Mesothelial cell of epicardium (in vitro differentiated cells): Measurements from ENCODE around the gene FANCL. TPM values are rescaled to one million over a fixed set of nuclear protein-coding genes. Genes with fewer than 3 reads are reported as not detected.
"Not testable (repeated sequence)": the region's sequence is repeated elsewhere in the genome, so short reads cannot be mapped to it uniquely, and the experiment has no call there.

Experiments
- DNase-seq, 2 experiments: peaks; one replicate each; pipeline ENCODE4 v3.0.0; 2021; ENCODE audit warnings: low spot score in 2 of 2; ENCODE audit not compliant: unreplicated experiment in 2 of 2
- H3K27ac Mint-ChIP-seq: 2 replicates; pipeline ENCODE4 v1.8.0; 2021; ENCODE audit warnings: mixed read lengths
- H3K27me3 Mint-ChIP-seq: 2 replicates; pipeline ENCODE4 v1.8.0; 2021; ENCODE audit warnings: low read depth, mixed read lengths
- H3K36me3 Mint-ChIP-seq: 2 replicates; pipeline ENCODE4 v1.8.0; 2021; ENCODE audit warnings: mixed read lengths
- H3K4me1 Mint-ChIP-seq: 2 replicates; pipeline ENCODE4 v1.8.0; 2021; ENCODE audit warnings: mixed read lengths
- H3K4me3 Mint-ChIP-seq: 2 replicates; pipeline ENCODE4 v1.8.0; 2021; ENCODE audit warnings: mild to moderate bottlenecking, moderate library complexity, mixed read lengths
- H3K9me3 Mint-ChIP-seq: 2 replicates; pipeline ENCODE4 v1.8.0; 2021; ENCODE audit warnings: mixed read lengths
- total RNA-seq: library from RNA; stranded (reverse); gene quantifications from 3 replicates; pipeline ENCODE4 v1.2.1, GENCODE V29; 2021
- TF ChIP-seq, protein P1 (sequence below): fragments of 200-600 bp; sonication (generic); IDR thresholded peaks from one replicate; pipeline ENCODE4 v1.5.0; 2021; ENCODE audit warnings: antibody characterized with exemption; ENCODE audit not compliant: unreplicated experiment

Gene FANCL
- total RNA-seq, 1 donor from 2014 or later = 39.6 TPM

DNA sequence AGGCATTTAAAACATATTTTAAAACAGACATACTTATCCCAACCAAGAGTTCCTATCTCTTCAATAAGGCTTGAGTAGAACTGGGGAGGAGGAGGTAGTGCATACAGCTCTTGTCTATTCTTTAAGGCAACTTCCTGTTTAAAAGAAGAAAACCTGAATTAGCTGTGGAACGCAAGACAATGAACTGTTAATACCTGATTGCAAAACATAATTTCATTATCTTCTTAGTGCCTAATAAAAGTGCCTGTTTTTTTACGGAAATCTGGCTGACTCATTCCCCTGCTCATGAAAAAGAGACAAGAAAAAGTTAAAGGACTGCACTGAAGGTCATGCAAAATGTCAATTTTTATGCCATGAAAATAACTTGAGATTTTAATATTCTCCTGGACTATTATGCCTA, 19.2 kb downstream of the FANCL start:
- Mint-ChIP-seq H3K36me3 (peaks cover 31% of the 10 kb centered on the region), H3K27ac (no peak overlapping the region), H3K4me1 (no peaks in the 10 kb centered on the region)

DNA sequence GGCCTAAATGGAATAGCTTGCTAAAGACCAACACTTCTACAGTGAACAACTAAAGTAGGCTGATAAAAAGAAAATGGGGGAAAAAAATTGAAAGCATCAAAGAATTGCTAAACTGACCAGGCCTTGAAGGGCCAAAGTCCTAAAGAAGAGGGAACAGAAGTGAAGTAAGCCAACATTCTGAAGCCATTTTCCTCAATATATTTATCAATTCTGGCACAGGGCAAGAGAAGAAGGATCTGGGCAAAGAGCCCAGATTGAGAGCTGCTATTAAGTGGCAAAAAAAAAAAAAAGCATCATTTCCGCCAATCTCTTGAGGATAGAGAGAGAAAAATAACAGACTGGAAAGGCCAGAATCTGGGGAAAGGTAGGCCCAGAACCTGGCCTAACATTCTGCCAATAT, 25.7 kb downstream of the FANCL start:
- no peak for DNase-seq
- Mint-ChIP-seq H3K9me3 (peaks cover 27% of the 10 kb centered on the region), H3K4me3 (no peak overlapping the region), H3K4me1 (peaks cover 2% of the 10 kb centered on the region), H3K27me3 (no peaks in the 10 kb centered on the region), H3K27ac (peak overlapping the region; percentile 11), H3K36me3 (peaks cover 63% of the 10 kb centered on the region)
- TF ChIP-seq, protein P1, sequence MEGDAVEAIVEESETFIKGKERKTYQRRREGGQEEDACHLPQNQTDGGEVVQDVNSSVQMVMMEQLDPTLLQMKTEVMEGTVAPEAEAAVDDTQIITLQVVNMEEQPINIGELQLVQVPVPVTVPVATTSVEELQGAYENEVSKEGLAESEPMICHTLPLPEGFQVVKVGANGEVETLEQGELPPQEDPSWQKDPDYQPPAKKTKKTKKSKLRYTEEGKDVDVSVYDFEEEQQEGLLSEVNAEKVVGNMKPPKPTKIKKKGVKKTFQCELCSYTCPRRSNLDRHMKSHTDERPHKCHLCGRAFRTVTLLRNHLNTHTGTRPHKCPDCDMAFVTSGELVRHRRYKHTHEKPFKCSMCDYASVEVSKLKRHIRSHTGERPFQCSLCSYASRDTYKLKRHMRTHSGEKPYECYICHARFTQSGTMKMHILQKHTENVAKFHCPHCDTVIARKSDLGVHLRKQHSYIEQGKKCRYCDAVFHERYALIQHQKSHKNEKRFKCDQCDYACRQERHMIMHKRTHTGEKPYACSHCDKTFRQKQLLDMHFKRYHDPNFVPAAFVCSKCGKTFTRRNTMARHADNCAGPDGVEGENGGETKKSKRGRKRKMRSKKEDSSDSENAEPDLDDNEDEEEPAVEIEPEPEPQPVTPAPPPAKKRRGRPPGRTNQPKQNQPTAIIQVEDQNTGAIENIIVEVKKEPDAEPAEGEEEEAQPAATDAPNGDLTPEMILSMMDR = no peak

More for the DNA sequence above, 19.2 kb downstream of the FANCL start:
- H3K27me3 Mint-ChIP-seq = no peaks in the 10 kb centered on the region
- peaks cover 4% of the 10 kb centered on the region for H3K9me3 Mint-ChIP-seq
- DNase-seq = no peak
- H3K4me3 Mint-ChIP-seq = no peak overlapping the region
- TF ChIP-seq, protein P1 = no peak

DNA sequence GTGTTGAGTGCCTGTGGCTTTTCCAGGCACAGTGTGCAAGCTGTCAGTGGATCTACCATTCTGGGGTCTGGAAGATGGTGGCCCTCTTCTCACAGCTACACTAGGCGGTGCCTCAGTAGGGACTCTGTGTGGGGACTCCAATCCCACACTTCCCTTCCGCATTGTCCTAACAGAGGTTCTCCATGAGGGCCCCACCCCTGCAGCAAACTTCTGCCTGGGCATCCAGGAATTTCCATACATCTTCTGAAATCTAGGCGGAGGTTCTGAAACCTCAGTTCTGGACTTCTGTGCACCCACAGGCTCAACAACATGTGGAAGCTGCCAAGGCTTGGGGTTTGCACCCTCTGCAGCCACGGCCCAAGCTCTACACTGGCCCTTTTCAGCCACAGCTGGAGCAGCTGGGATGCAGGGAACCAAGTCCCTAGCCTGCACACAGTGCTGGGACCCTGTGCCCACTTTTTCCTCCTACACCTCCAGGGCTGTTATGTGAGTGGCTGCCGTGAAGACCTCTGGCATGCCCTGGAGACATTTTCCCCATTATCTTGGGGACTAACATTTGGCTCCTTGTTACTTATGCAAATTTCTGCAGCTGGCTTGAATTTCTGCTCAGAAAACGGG, 30.1 kb downstream of the FANCL start:
- Mint-ChIP-seq H3K36me3 (peaks cover 58% of the 10 kb centered on the region), H3K9me3 (peaks cover 29% of the 10 kb centered on the region)

DNA sequence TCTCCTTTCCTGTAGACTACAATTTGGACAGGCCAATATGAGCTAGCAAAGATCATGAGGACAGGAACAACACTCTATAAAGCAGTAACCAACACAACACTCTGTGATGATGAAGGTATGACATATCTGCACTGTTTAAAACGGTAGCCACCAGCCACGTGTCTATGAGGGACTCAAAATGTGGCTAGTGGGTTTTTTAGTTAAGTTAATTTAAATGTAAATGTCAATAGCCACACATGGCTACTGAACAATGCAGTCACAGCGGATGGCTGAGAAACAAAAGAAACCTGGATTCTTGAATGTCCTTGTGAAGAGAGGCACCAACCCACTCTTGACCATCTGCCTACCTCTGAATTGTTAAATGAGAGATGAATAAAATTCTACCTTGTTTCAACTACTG, 33.9 kb downstream of the FANCL start:
- H3K36me3 Mint-ChIP-seq = peaks cover 30% of the 10 kb centered on the region
- no peak overlapping the region for H3K4me3 Mint-ChIP-seq
- TF ChIP-seq, protein P1 = no peak
- no peaks in the 10 kb centered on the region for H3K27me3 Mint-ChIP-seq
- H3K27ac Mint-ChIP-seq = no peak overlapping the region
- no peak for DNase-seq
- peaks cover 19% of the 10 kb centered on the region for H3K9me3 Mint-ChIP-seq
- peaks cover 10% of the 10 kb centered on the region for H3K4me1 Mint-ChIP-seq

More for the DNA sequence above, 30.1 kb downstream of the FANCL start:
- H3K27ac Mint-ChIP-seq, H3K27me3 Mint-ChIP-seq, H3K4me1 Mint-ChIP-seq, DNase-seq, H3K4me3 Mint-ChIP-seq: not testable (repeated sequence)

DNA sequence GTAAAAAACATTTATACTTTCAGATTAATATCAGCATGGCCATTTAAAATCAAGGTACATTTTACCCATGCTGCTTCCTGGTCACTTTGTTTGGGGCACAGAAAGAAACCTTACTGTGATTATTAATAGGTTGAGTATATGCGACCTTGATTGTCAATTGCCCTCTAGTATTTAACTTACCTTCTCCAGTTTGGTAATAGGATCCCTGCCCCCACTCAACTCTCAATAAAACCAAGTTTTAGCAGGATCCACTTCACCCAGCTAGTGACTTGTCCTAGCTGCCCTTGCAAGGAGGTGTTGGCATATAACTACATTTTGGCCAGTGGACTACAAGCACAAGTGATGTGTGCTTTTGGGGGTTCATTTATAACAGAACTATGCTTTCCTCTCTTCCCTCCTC, 34.3 kb downstream of the FANCL start:
- no peaks in the 10 kb centered on the region for H3K27me3 Mint-ChIP-seq
- H3K36me3 Mint-ChIP-seq = peaks cover 26% of the 10 kb centered on the region
- H3K27ac Mint-ChIP-seq = no peak overlapping the region
- TF ChIP-seq, protein P1 = no peak
- H3K4me1 Mint-ChIP-seq = peaks cover 10% of the 10 kb centered on the region
- DNase-seq = no peak
- H3K9me3 Mint-ChIP-seq = peaks cover 15% of the 10 kb centered on the region
- H3K4me3 Mint-ChIP-seq = no peak overlapping the region

DNA sequence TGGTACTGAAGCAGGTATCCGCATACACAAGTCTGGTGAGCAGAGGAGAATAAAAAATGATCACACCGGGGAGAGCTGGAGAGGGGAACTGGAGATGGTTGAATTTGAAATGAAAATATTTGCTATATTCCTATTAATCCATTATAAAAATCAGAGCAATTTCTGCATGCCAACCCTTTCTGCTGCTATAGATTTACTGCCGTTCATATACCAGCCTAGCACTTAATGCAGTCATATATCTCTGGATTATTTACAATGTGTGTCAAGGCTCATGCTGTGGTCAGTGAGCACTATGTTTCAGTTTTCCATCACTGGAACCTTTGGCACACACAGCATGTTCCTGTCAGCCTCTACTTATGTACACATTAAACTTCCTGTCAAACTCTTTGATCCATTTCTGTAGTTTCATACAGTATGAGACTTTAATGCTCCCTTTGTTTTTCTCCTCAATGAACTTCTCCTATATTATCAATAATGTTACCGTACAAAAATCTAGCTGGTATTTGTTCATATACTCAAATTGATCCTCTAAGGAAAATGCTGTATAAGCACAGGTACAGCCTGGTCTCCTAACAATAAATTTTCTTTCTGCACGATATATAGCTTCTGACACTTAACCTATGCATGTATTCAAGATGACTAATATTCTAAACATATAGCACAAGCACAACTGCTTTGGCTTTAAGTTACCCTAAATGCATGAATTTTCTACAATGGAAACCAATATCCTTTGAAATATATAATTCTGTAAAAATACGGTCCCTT, 36.7 kb downstream of the FANCL start:
- Mint-ChIP-seq H3K4me3 (no peak overlapping the region), H3K36me3 (peaks cover 3% of the 10 kb centered on the region), H3K4me1 (peaks cover 10% of the 10 kb centered on the region), H3K9me3 (no peaks in the 10 kb centered on the region), H3K27me3 (no peaks in the 10 kb centered on the region), H3K27ac (no peak overlapping the region)
- TF ChIP-seq, protein P1 = no peak
- no peak for DNase-seq
